Measurements from ENCODE around the gene ZNF81.
"Not testable (repeated sequence)": the region's sequence is repeated elsewhere in the genome, so short reads cannot be mapped to it uniquely, and the experiment has no call there.

Gene ZNF81

GRCh38 chrX:47836164-47837072 lies at the start of gene ZNF81:
Gene ZNF81 (plus strand): TSS chrX:47836902. CDS start chrX:47846268, 9,366 bp downstream.
- peak; percentile 91 for DNase-seq (ENCODE audit: low read depth in 2 of 2)

- no peak for DNase-seq (ENCODE audit: low read depth in 2 of 2)
Observed at GRCh38 chrX:47796433-47796906, 40.2 kb upstream of the ZNF81 start.

- DNase-seq (ENCODE audit: low read depth in 2 of 2), result no peak
Observed at GRCh38 chrX:47797084-47797483, 39.6 kb upstream of the ZNF81 start.

- DNase-seq (ENCODE audit: low read depth in 2 of 2), result no peak
Observed at GRCh38 chrX:47798861-47799260, 37.8 kb upstream of the ZNF81 start.

- DNase-seq (ENCODE audit: low read depth in 2 of 2), result no peak
Observed at GRCh38 chrX:47802589-47802988, 34.1 kb upstream of the ZNF81 start.

- not testable (repeated sequence) for DNase-seq (ENCODE audit: low read depth in 2 of 2)
Observed at GRCh38 chrX:47803103-47803502, 33.6 kb upstream of the ZNF81 start.

- no peak for DNase-seq (ENCODE audit: low read depth in 2 of 2)
Observed at GRCh38 chrX:47804315-47804714, 32.4 kb upstream of the ZNF81 start.

GRCh38 chrX:47805844-47806243 lies 30.9 kb upstream of the ZNF81 start:
- DNase-seq (ENCODE audit: low read depth in 2 of 2), result not testable (repeated sequence)

- not testable (repeated sequence) for DNase-seq (ENCODE audit: low read depth in 2 of 2)
Observed at GRCh38 chrX:47806415-47807271, 30.1 kb upstream of the ZNF81 start.

- not testable (repeated sequence) for DNase-seq (ENCODE audit: low read depth in 2 of 2)
Observed at GRCh38 chrX:47807272-47807538, 29.5 kb upstream of the ZNF81 start.

GRCh38 chrX:47807548-47807947 lies 29.2 kb upstream of the ZNF81 start:
- DNase-seq (ENCODE audit: low read depth in 2 of 2), result no peak

- DNase-seq (ENCODE audit: low read depth in 2 of 2), result no peak
Observed at GRCh38 chrX:47808904-47809788, 27.6 kb upstream of the ZNF81 start.

GRCh38 chrX:47814851-47815250 lies 21.9 kb upstream of the ZNF81 start:
- no peak for DNase-seq (ENCODE audit: low read depth in 2 of 2)

GRCh38 chrX:47815901-47816845 lies 20.5 kb upstream of the ZNF81 start:
- no peak for DNase-seq (ENCODE audit: low read depth in 2 of 2)

GRCh38 chrX:47817421-47817820 lies 19.3 kb upstream of the ZNF81 start:
- DNase-seq (ENCODE audit: low read depth in 2 of 2), result no peak

- no peak for DNase-seq (ENCODE audit: low read depth in 2 of 2)
Observed at GRCh38 chrX:47817897-47818296, 18.8 kb upstream of the ZNF81 start.

GRCh38 chrX:47828984-47829383 lies 7.7 kb upstream of the ZNF81 start:
- no peak for DNase-seq (ENCODE audit: low read depth in 2 of 2)

- DNase-seq (ENCODE audit: low read depth in 2 of 2), result no peak
Observed at GRCh38 chrX:47831788-47832187, 4.9 kb upstream of the ZNF81 start.

GRCh38 chrX:47838361-47838760 lies 1.7 kb downstream of the ZNF81 start:
- no peak for DNase-seq (ENCODE audit: low read depth in 2 of 2)

GRCh38 chrX:47840111-47840510 lies 3.4 kb downstream of the ZNF81 start:
- no peak for DNase-seq (ENCODE audit: low read depth in 2 of 2)

- DNase-seq (ENCODE audit: low read depth in 2 of 2), result no peak
Observed at GRCh38 chrX:47843363-47843762, 6.7 kb downstream of the ZNF81 start.
